Vein endothelial cell (primary cell): ENCODE data around the gene MAP3K21. TPM values are rescaled to one million over a fixed set of nuclear protein-coding genes. Genes with fewer than 3 reads are reported as not detected.

Source experiments
- total RNA-seq: library from RNA; depleted of rRNA; stranded (reverse); fragments of >200 nt; gene quantifications from 2 replicates; pipeline ENCODE4 v1.2.3, GENCODE V29; 2012

The MAP3K21 gene
- 0.19 and 0.33 TPM in 2 replicates for total RNA-seq

DNA sequence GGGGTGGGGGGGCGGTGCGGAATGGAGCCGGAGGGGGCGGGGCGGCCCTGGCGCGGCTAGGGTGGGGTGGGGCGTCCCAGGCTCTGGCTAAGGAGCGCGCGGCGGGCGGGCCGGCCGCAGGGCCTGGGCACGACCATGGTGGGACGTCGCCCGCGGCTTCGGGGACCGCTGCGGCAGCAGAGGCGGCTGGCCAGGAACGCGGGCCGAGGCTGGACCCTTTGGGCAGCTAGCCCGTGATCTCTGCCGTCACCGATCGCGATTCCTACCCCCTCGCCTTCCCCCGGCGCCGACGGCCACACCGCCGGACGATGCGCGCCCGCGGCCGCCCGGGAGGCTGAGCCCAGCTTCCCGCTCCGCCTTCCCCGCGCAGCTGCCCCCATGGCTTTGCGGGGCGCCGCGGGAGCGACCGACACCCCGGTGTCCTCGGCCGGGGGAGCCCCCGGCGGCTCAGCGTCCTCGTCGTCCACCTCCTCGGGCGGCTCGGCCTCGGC is at the start of gene MAP3K21:
MAP3K21 (plus strand) TSS at position 74 of the 491 bp plus-strand sequence; CDS start at position 379, 305 bp downstream.

DNA sequence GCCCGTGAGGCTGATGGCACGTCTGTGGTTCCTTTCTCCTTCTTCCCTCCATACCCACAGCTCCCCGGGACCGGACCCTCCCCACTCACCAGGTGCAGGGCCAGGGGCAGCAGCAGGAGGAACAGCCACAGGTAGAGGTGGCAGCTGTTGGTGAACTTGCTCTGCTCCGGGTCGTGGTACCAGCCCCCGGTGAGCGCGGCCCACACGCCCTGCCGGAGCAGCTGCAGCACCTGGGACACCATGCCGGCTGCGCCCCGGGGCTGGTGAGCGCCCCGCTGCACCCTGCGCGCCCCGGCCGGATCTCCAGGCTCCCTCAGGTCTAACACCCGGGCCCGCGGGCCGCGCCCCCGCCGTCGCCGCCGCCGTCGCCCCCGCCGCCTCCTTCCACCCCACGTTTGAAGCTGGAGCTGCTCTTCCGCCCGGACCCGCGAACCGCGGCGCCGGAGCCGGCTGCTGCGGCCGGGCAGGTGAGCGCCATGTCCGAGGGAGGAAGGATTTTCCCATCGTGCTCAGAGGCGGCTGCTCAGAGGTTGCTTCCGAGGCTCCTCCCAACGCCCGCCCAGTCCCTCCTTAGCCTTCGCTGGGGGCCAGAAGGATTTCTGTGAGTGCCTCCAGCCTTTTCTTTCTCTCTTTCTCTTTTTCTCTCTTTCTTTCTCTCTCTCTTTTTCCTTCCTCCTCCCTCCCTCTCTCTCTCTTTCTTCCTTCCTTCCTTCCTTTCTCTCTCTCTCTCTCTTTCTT is 32.1 kb upstream of the MAP3K21 start, which contains the start of gene PCNX2:
PCNX2 (minus strand) TSS at position 489 of the 738 bp plus-strand sequence; CDS start at position 242, 247 bp downstream.

Other genes starting within 250 kb of the MAP3K21 start
- 3.6 and 6.2 TPM in 2 replicates for gene PCNX2, start 32.0 kb upstream of the MAP3K21 start, total RNA-seq